ENCODE results near the gene TFF2.

DNA sequence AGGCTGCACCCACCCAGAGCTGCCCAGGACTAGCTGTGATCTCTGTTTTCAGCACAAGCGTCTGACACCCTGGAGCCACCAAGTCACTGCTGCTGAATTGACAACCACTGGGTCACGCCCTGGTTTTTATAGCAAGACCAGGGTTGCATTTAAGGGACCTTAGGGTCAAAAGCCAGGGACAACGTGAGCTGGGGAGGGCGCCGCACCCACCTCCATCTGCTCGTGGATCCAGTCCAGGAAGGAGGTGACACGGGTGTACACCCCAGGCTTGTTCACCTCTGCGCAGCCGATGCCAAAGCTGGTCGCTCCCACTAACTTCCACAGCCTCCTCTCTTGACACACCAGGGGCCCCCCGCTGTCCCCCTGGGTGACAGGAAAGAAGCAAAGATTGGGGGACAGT lies 24.7 kb upstream of the TFF2 start:
- no peak for TF ChIP-seq POLR2A (IDR thresholded peaks at IDR 0.05)
- TF ChIP-seq, protein P1, sequence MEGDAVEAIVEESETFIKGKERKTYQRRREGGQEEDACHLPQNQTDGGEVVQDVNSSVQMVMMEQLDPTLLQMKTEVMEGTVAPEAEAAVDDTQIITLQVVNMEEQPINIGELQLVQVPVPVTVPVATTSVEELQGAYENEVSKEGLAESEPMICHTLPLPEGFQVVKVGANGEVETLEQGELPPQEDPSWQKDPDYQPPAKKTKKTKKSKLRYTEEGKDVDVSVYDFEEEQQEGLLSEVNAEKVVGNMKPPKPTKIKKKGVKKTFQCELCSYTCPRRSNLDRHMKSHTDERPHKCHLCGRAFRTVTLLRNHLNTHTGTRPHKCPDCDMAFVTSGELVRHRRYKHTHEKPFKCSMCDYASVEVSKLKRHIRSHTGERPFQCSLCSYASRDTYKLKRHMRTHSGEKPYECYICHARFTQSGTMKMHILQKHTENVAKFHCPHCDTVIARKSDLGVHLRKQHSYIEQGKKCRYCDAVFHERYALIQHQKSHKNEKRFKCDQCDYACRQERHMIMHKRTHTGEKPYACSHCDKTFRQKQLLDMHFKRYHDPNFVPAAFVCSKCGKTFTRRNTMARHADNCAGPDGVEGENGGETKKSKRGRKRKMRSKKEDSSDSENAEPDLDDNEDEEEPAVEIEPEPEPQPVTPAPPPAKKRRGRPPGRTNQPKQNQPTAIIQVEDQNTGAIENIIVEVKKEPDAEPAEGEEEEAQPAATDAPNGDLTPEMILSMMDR (IDR thresholded peaks at IDR 0.05) = no peak
